Left ventricle myocardium superior (tissue), 1 donor: Measurements from ENCODE around the gene SPINK1. TPM values are rescaled to one million over a fixed set of nuclear protein-coding genes. Genes with fewer than 3 reads are reported as not detected.
"Not testable (repeated sequence)": the region's sequence is repeated elsewhere in the genome, so short reads cannot be mapped to it uniquely, and the experiment has no call there.

ENCODE experiments used
- ATAC-seq: fragments of 200-7000 bp; cut with Tn5 transposase; one replicate; pipeline ENCODE4 v1.9.1; 2020; ENCODE audit warnings: mild to moderate bottlenecking, moderate library complexity
- DNase-seq: peaks from one replicate; pipeline ENCODE4 v3.0.0-alpha.2; 2020
- intact Hi-C: fragments of 100-400 bp; cut with micrococcal nuclease; formaldehyde crosslinking; loops from one replicate; pipeline ENCODE4 v1.11.0; 2022
- total RNA-seq: library from RNA; stranded (reverse); fragmentation: NEBNext Ultra II Directional; extraction: Animal tissue kit (Norgen Biotek cat#: 25700); gene quantifications from one replicate; pipeline ENCODE4 v1.2.1, GENCODE V29; 2021
- donor health status: DM: no; HTN: yes; CAD: no; lungs with severe emphysema.

The SPINK1 gene
- total RNA-seq, 1 donor from 2014 or later, result not detected

- ATAC-seq (no peak), DNase-seq (no peak)
- intact Hi-C loops, result loop anchor here (2.0 kb wide), 1 partner anchor 193 kb away; no protein-coding TSS in a partner anchor
Observed at GRCh38 chr5:147821766-147822165, 9.7 kb downstream of the SPINK1 start.

- intact Hi-C loops, result no loop called here
- ATAC-seq (no peak), DNase-seq (no peak)
Observed at GRCh38 chr5:147819261-147819770, 12.2 kb downstream of the SPINK1 start.

- ATAC-seq (no peak), DNase-seq (no peak)
- intact Hi-C loops, result no loop called here
Observed at GRCh38 chr5:147818290-147818689, 13.2 kb downstream of the SPINK1 start.

GRCh38 chr5:147813696-147814095, 17.8 kb downstream of the SPINK1 start:
- intact Hi-C loops, result no loop called here
- ATAC-seq (no peak), DNase-seq (no peak)

- intact Hi-C loops, result no loop called here
Observed at GRCh38 chr5:147809830-147810666, 21.4 kb downstream of the SPINK1 start.

GRCh38 chr5:147805030-147805454, 26.4 kb downstream of the SPINK1 start:
- intact Hi-C loops, result no loop called here
- peak; percentile 55 for ATAC-seq
- DNase-seq, result no peak

More at GRCh38 chr5:147809830-147810666, 21.4 kb downstream of the SPINK1 start:
- no peak for ATAC-seq
- no peak for DNase-seq

GRCh38 chr5:147804334-147804733, 27.1 kb downstream of the SPINK1 start:
- intact Hi-C loops, result no loop called here
- ATAC-seq, result no peak

GRCh38 chr5:147803926-147804325, 27.5 kb downstream of the SPINK1 start:
- intact Hi-C loops, result no loop called here
- no peak for ATAC-seq
- no peak for DNase-seq

More at GRCh38 chr5:147804334-147804733, 27.1 kb downstream of the SPINK1 start:
- no peak for DNase-seq

GRCh38 chr5:147803161-147803560, 28.3 kb downstream of the SPINK1 start:
- intact Hi-C loops, result not testable (repeated sequence)

GRCh38 chr5:147801461-147801860, 30.0 kb downstream of the SPINK1 start:
- DNase-seq, result no peak
- intact Hi-C loops, result no loop called here
- ATAC-seq, result no peak

More at GRCh38 chr5:147803161-147803560, 28.3 kb downstream of the SPINK1 start:
- not testable (repeated sequence) for ATAC-seq, DNase-seq

- DNase-seq, result no peak
- intact Hi-C loops, result no loop called here
- ATAC-seq, result no peak
Observed at GRCh38 chr5:147800491-147800890, 31.0 kb downstream of the SPINK1 start.

- intact Hi-C loops, result no loop called here
- ATAC-seq (no peak), DNase-seq (no peak)
Observed at GRCh38 chr5:147796556-147797308, 34.7 kb downstream of the SPINK1 start.

- no peak for ATAC-seq
- intact Hi-C loops, result no loop called here
Observed at GRCh38 chr5:147791181-147791580, 40.3 kb downstream of the SPINK1 start.

GRCh38 chr5:147789820-147790219, 41.7 kb downstream of the SPINK1 start:
- intact Hi-C loops, result no loop called here
- ATAC-seq (no peak), DNase-seq (no peak)

More at GRCh38 chr5:147791181-147791580, 40.3 kb downstream of the SPINK1 start:
- DNase-seq, result no peak

GRCh38 chr5:147788023-147788422, 43.4 kb downstream of the SPINK1 start:
- ATAC-seq (no peak), DNase-seq (no peak)
- intact Hi-C loops, result no loop called here

GRCh38 chr5:147786142-147786541, 45.3 kb downstream of the SPINK1 start:
- ATAC-seq, result no peak
- no peak for DNase-seq
- intact Hi-C loops, result no loop called here

- ATAC-seq (no peak), DNase-seq (no peak)
- intact Hi-C loops, result no loop called here
Observed at GRCh38 chr5:147784146-147784987, 47.1 kb downstream of the SPINK1 start.

- peak; percentile 69 for DNase-seq
- intact Hi-C loops, result no loop called here
- ATAC-seq, result peak; percentile 96
Observed at GRCh38 chr5:147782110-147783028, 49.1 kb downstream of the SPINK1 start, which contains the start of gene JAKMIP2. TSS of gene JAKMIP2 (minus strand) at chr5:147782728. CDS start at chr5:147671806, 110,922 bp downstream.
